Panc1 (cell line): ENCODE measurements around the gene EMILIN2.

Experiments used
- POLR2AphosphoS5 ChIP-seq: IDR thresholded peaks from 2 replicates; pipeline ENCODE4 v1.6.1; 2012; ENCODE audit warnings: mild to moderate bottlenecking, low read depth, low read length, moderate library complexity
- TF ChIP-seq, protein P1 (sequence below): fragments of 450-650 bp; IDR thresholded peaks from 2 replicates; pipeline ENCODE4 v1.5.1; 2017; ENCODE audit warnings: mild to moderate bottlenecking
- TF ChIP-seq, protein P2 (sequence below), 2 experiments: IDR thresholded peaks; 2 replicates each; pipeline ENCODE4 v1.6.1; 2011 to 2012; ENCODE audit warnings: low read depth in 2 of 2, control low read depth in 1 of 2, low read length in 1 of 2, mild to moderate bottlenecking in 1 of 2, moderate library complexity in 1 of 2; ENCODE audit not compliant: insufficient read depth in 1 of 2

DNA sequence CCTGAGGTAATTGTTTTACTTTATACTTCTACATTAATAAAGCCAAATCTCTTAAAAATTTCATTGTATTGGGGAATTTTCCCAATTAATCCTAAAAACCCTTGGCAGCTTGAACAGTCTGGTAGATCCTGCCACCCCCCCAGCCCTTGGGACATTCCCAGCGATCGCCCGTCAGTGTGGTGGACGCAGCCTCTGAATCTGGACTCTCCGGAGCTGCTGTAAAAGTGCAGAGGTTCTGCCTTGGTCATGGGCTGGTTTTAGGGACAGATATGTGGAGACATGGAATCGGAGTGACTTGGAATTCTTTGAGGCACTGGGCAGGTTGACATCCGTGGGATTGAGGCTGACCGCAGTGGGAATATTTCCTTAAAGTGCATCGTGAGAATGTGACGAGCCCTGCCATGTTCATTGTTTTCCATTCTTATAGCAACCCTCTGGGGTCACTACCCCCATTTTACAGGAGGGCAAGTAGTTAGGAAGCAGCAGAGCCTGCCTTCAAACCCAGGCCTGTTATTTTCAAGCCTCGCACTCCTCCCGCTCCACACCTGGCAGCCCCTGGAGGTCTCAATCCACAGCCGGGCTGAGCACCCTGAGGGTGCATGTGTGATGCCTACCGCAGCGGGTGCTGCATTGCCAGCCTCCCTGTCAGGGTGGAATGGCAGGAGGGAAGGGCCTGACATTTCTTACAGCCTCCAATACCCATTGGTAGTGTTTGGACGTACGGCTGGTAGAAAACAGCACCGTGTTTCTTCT, 6.5 kb downstream of the EMILIN2 start:
- TF ChIP-seq, protein P1, sequence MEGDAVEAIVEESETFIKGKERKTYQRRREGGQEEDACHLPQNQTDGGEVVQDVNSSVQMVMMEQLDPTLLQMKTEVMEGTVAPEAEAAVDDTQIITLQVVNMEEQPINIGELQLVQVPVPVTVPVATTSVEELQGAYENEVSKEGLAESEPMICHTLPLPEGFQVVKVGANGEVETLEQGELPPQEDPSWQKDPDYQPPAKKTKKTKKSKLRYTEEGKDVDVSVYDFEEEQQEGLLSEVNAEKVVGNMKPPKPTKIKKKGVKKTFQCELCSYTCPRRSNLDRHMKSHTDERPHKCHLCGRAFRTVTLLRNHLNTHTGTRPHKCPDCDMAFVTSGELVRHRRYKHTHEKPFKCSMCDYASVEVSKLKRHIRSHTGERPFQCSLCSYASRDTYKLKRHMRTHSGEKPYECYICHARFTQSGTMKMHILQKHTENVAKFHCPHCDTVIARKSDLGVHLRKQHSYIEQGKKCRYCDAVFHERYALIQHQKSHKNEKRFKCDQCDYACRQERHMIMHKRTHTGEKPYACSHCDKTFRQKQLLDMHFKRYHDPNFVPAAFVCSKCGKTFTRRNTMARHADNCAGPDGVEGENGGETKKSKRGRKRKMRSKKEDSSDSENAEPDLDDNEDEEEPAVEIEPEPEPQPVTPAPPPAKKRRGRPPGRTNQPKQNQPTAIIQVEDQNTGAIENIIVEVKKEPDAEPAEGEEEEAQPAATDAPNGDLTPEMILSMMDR = no peak
- TF ChIP-seq, protein P2, sequence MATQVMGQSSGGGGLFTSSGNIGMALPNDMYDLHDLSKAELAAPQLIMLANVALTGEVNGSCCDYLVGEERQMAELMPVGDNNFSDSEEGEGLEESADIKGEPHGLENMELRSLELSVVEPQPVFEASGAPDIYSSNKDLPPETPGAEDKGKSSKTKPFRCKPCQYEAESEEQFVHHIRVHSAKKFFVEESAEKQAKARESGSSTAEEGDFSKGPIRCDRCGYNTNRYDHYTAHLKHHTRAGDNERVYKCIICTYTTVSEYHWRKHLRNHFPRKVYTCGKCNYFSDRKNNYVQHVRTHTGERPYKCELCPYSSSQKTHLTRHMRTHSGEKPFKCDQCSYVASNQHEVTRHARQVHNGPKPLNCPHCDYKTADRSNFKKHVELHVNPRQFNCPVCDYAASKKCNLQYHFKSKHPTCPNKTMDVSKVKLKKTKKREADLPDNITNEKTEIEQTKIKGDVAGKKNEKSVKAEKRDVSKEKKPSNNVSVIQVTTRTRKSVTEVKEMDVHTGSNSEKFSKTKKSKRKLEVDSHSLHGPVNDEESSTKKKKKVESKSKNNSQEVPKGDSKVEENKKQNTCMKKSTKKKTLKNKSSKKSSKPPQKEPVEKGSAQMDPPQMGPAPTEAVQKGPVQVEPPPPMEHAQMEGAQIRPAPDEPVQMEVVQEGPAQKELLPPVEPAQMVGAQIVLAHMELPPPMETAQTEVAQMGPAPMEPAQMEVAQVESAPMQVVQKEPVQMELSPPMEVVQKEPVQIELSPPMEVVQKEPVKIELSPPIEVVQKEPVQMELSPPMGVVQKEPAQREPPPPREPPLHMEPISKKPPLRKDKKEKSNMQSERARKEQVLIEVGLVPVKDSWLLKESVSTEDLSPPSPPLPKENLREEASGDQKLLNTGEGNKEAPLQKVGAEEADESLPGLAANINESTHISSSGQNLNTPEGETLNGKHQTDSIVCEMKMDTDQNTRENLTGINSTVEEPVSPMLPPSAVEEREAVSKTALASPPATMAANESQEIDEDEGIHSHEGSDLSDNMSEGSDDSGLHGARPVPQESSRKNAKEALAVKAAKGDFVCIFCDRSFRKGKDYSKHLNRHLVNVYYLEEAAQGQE (IDR thresholded peaks at IDR 0.05; ENCODE audit: insufficient read depth in 1 of 2, low read depth in 2 of 2, low read length in 1 of 2) = no peak
- TF ChIP-seq POLR2AphosphoS5 = no peak
